Fibroblast of mammary gland (primary cell): ENCODE results near the gene SLC6A5.

Experiments
- DNase-seq: peaks from one replicate; pipeline ENCODE4 v3.0.0-alpha.2; 2010; ENCODE audit warnings: low read depth
- H3K4me3 ChIP-seq: 2 replicates; pipeline ENCODE4 v1.5.1; 2011; ENCODE audit warnings: low read depth, mild to moderate bottlenecking, low read length, moderate library complexity; ENCODE audit not compliant: control insufficient read depth
- TF ChIP-seq, protein P1 (sequence below): conservative IDR thresholded peaks from 2 replicates; pipeline ENCODE4 v1.5.1; 2011; ENCODE audit warnings: low read depth, low read length, inconsistent platforms; ENCODE audit not compliant: control insufficient read depth, insufficient read depth

Gene SLC6A5

DNA sequence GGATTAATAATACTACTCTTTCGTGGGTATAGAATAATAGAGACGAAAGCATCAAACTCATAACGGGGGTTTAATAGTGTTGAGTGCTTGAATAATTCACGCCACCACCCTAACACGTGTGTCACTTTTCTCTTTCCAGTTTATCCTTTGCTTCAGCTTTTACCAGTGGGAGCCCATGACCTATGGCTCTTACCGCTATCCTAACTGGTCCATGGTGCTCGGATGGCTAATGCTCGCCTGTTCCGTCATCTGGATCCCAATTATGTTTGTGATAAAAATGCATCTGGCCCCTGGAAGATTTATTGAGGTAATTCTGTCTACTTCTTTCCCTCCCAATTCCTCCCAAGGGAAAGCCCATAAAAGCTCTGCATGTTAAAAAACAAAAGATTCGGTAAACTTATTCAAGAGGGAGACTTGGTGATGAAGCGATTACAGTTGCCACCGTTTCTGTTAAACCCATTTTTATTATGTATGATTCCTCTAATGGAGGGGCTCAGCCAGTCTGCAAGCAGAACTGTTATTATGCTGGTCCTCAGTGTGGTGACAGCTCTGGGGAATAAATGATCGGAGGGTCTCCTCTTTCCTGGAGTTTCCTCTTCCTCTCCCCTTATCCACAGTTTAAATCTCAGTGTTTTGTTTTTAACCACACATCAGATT lies 52.9 kb downstream of the SLC6A5 start:
- TF ChIP-seq, protein P1, sequence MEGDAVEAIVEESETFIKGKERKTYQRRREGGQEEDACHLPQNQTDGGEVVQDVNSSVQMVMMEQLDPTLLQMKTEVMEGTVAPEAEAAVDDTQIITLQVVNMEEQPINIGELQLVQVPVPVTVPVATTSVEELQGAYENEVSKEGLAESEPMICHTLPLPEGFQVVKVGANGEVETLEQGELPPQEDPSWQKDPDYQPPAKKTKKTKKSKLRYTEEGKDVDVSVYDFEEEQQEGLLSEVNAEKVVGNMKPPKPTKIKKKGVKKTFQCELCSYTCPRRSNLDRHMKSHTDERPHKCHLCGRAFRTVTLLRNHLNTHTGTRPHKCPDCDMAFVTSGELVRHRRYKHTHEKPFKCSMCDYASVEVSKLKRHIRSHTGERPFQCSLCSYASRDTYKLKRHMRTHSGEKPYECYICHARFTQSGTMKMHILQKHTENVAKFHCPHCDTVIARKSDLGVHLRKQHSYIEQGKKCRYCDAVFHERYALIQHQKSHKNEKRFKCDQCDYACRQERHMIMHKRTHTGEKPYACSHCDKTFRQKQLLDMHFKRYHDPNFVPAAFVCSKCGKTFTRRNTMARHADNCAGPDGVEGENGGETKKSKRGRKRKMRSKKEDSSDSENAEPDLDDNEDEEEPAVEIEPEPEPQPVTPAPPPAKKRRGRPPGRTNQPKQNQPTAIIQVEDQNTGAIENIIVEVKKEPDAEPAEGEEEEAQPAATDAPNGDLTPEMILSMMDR = no peak
- no peak overlapping the region for H3K4me3 ChIP-seq
- DNase-seq = no peak

DNA sequence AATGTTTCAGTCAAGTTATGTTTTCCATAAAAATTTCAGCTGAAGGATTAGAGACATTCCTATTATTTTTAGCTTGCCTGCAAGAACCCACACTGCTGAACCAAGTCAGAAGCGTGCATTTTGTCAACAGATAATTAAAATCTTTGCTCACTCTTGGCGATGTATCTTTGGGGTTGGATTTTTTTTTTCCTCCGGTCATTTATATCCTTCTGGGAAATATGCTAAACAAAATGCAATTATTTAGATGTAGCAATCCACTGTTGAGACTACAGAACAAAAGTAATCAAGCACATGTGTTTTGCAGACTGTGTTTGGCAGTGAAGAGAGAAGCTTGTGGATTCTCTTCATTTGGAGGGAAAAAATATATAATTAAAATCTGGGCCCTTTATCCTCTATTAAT lies 54.6 kb downstream of the SLC6A5 start:
- TF ChIP-seq, protein P1 = no peak
- no peak overlapping the region for H3K4me3 ChIP-seq

DNA sequence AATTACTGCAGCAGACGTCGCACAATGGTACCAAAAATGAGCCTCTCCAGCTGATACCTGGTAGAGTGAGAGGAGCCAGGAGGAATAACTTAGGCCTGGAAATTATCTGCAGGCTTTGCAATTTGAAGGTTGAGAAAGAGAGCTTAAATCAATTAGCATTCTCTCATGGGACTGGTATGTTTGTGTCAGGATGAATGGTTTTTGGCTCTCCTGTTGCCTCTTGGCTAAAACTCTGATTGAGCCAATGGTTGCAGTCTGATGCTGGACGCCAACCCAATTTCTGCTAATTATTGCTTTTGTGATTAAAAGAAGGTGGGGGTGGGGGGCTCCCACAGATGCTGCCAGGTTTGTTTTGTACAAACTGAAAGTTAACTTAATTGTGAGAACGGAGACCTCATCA lies 57.5 kb downstream of the SLC6A5 start:
- no peak for DNase-seq
- H3K4me3 ChIP-seq = no peak overlapping the region
- TF ChIP-seq, protein P1 = no peak

More for the DNA sequence above, 54.6 kb downstream of the SLC6A5 start:
- no peak for DNase-seq

- TF ChIP-seq, protein P1 = no peak
- DNase-seq = no peak
- H3K4me3 ChIP-seq = no peak overlapping the region
These were observed 58.7 kb downstream of the SLC6A5 start for GRCh38 chr11:20658135-20658534.

DNA sequence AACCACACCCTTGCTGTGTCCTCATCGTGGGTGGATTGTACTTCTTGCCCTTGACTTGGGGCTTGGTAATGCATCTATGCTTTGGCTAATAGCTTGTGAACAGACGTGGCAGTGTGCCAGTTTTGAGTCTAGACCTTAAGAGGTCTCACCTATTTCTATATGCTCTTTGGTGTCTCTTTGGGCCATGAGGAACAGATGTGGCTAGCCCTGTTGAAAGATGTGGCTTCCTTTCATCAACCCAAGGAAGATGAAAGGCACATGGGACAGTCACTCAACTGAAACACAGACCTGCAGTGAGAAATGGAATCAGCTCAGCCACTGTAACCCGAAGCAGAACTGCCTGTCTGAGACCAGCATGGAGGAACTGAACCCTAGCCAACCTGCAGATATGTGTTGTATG lies 62.0 kb downstream of the SLC6A5 start:
- TF ChIP-seq, protein P1 = no peak
- no peak for DNase-seq
- no peak overlapping the region for H3K4me3 ChIP-seq

GRCh38 chr11:20661850-20662249 lies 62.4 kb downstream of the SLC6A5 start:
- no peak for DNase-seq
- TF ChIP-seq, protein P1 = no peak

More at GRCh38 chr11:20661850-20662249, 62.4 kb downstream of the SLC6A5 start:
- no peak overlapping the region for H3K4me3 ChIP-seq
